PC-3 (cell line): Measurements from ENCODE around the gene CAMTA1. TPM values are rescaled to one million over a fixed set of nuclear protein-coding genes. Genes with fewer than 3 reads are reported as not detected.

ENCODE experiments used
- ATAC-seq: fragments of 200-7000 bp; cut with Tn5 transposase; 2 replicates; pipeline ENCODE4 v1.9.1; 2020; ENCODE audit warnings: mild to moderate bottlenecking, moderate library complexity
- BruUV-seq: library from RNA; stranded (reverse); fragments of 400-500 nt; replicated peaks from 2 replicates; lab custom pipeline; 2021; lab: Mats Ljungman, UMichigan
- CTCF ChIA-PET: fragments of 300-600 bp; sonication (Branson Sonifier 250); formaldehyde crosslinking; loops from one replicate; lab custom pipeline; 2022; ENCODE audit warnings: antibody characterized with exemption; lab: Charles Lee
- POLR2A ChIA-PET: fragments of 300-600 bp; sonication (Branson Sonifier 250); formaldehyde crosslinking; loops from one replicate; lab custom pipeline; 2022; ENCODE audit warnings: antibody characterized with exemption; ENCODE audit not compliant: unreplicated experiment; lab: Charles Lee
- DNase-seq: peaks from one replicate; pipeline ENCODE4 v3.0.0-alpha.2; 2015
- H2AFZ ChIP-seq: fragments of 300-600 bp; sonication (generic); 2 replicates; pipeline ENCODE4 v1.6.0; 2016; ENCODE audit warnings: antibody characterized with exemption, low read length
- H3F3A ChIP-seq: fragments of 300-600 bp; sonication (generic); one replicate; pipeline ENCODE4 v1.6.0; 2017; ENCODE audit warnings: antibody characterized with exemption, low read length, control low read depth, mild to moderate bottlenecking; ENCODE audit not compliant: unreplicated experiment
- H3K27ac ChIP-seq: fragments of 300-600 bp; sonication (generic); 2 replicates; pipeline ENCODE4 v1.5.1; 2016; ENCODE audit warnings: mild to moderate bottlenecking, low read length
- H3K27me3 ChIP-seq: fragments of 300-600 bp; sonication (generic); 2 replicates; pipeline ENCODE4 v1.6.1; 2016; ENCODE audit warnings: low read length, mixed read lengths
- H3K36me3 ChIP-seq: fragments of 300-600 bp; sonication (generic); 2 replicates; pipeline ENCODE4 v1.6.1; 2016; ENCODE audit warnings: low read depth, mixed run types, low read length, mixed read lengths
- H3K4me1 ChIP-seq: fragments of 300-600 bp; sonication (generic); 2 replicates; pipeline ENCODE4 v1.5.1; 2016; ENCODE audit warnings: low read length; ENCODE audit not compliant: insufficient read depth
- H3K4me2 ChIP-seq: fragments of 300-600 bp; sonication (generic); 2 replicates; pipeline ENCODE4 v1.6.0; 2016; ENCODE audit warnings: low read length
- H3K4me3 ChIP-seq: fragments of 300-600 bp; sonication (generic); 2 replicates; pipeline ENCODE4 v1.5.1; 2016; ENCODE audit warnings: mild to moderate bottlenecking, low read length, mixed read lengths
- H3K79me2 ChIP-seq: fragments of 300-600 bp; sonication (generic); 2 replicates; pipeline ENCODE4 v1.6.1; 2017; ENCODE audit warnings: low read length, mixed read lengths
- H3K9ac ChIP-seq: fragments of 300-600 bp; sonication (generic); 2 replicates; pipeline ENCODE4 v1.6.0; 2016; ENCODE audit warnings: mild to moderate bottlenecking, low read length
- H3K9me2 ChIP-seq: fragments of 300-600 bp; sonication (generic); replicated peaks from 2 replicates; pipeline ENCODE4 v1.6.1; 2016; ENCODE audit warnings: mixed run types, low read length, mixed read lengths
- H3K9me3 ChIP-seq: fragments of 300-600 bp; sonication (generic); 2 replicates; pipeline ENCODE4 v1.6.1; 2016; ENCODE audit warnings: low read length, mixed read lengths
- H4K20me1 ChIP-seq: fragments of 300-600 bp; sonication (generic); 2 replicates; pipeline ENCODE4 v1.6.1; 2016; ENCODE audit warnings: low read length, mixed read lengths
- EZH2 ChIP-seq: fragments of 300-600 bp; sonication (generic); IDR thresholded peaks from one replicate; pipeline ENCODE4 v1.6.1; 2017; ENCODE audit warnings: antibody characterized with exemption, mild to moderate bottlenecking, low read length; ENCODE audit not compliant: unreplicated experiment
- EZH2phosphoT487 ChIP-seq: fragments of 300-600 bp; sonication (generic); IDR thresholded peaks from 2 replicates; pipeline ENCODE4 v1.6.1; 2018; ENCODE audit warnings: mild to moderate bottlenecking, antibody characterized with exemption, low read length, borderline replicate concordance
- intact Hi-C: fragments of 100-400 bp; cut with micrococcal nuclease; formaldehyde crosslinking; loops from 2 replicates; pipeline ENCODE4 v1.9.0; 2023
- total RNA-seq: library from RNA; depleted of rRNA; stranded (reverse); fragments of >200 nt; gene quantifications from 2 replicates; pipeline ENCODE4 v1.2.3, GENCODE V29; 2014
- TF ChIP-seq, protein P1 (sequence below): fragments of 300-600 bp; sonication (generic); conservative IDR thresholded peaks from 2 replicates; pipeline ENCODE4 v1.5.1; 2017; ENCODE audit warnings: antibody characterized with exemption, low read depth, mild to moderate bottlenecking, low read length

The CAMTA1 gene
- total RNA-seq, 1 experiment from 2014 or later = 40.8 TPM

GRCh38 chr1:7436056-7437005 lies 651.1 kb downstream of the CAMTA1 start:
- CTCF ChIA-PET = no interaction called here
- ATAC-seq (no peak), DNase-seq (no peak)
- Histone ChIP-seq H3F3A (no peaks in the 10 kb centered on the region), H3K36me3 (no peaks in the 10 kb centered on the region), H4K20me1 (no peaks in the 10 kb centered on the region), H3K9ac (no peak overlapping the region), H3K4me1 (no peaks in the 10 kb centered on the region), H2AFZ (no peak overlapping the region), H3K79me2 (no peaks in the 10 kb centered on the region), H3K9me2 (no peaks in the 10 kb centered on the region), H3K27ac (no peak overlapping the region), H3K27me3 (peaks cover 31% of the 10 kb centered on the region), H3K9me3 (no peaks in the 10 kb centered on the region), H3K4me3 (no peak overlapping the region), H3K4me2 (no peak overlapping the region)
- POLR2A ChIA-PET = no interaction called here
- TF ChIP-seq EZH2phosphoT487 = no peak
- no peak for TF ChIP-seq EZH2
- TF ChIP-seq, protein P1, sequence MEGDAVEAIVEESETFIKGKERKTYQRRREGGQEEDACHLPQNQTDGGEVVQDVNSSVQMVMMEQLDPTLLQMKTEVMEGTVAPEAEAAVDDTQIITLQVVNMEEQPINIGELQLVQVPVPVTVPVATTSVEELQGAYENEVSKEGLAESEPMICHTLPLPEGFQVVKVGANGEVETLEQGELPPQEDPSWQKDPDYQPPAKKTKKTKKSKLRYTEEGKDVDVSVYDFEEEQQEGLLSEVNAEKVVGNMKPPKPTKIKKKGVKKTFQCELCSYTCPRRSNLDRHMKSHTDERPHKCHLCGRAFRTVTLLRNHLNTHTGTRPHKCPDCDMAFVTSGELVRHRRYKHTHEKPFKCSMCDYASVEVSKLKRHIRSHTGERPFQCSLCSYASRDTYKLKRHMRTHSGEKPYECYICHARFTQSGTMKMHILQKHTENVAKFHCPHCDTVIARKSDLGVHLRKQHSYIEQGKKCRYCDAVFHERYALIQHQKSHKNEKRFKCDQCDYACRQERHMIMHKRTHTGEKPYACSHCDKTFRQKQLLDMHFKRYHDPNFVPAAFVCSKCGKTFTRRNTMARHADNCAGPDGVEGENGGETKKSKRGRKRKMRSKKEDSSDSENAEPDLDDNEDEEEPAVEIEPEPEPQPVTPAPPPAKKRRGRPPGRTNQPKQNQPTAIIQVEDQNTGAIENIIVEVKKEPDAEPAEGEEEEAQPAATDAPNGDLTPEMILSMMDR = no peak
- intact Hi-C loops = no loop called here
- no TSS peak for BruUV-seq

DNA sequence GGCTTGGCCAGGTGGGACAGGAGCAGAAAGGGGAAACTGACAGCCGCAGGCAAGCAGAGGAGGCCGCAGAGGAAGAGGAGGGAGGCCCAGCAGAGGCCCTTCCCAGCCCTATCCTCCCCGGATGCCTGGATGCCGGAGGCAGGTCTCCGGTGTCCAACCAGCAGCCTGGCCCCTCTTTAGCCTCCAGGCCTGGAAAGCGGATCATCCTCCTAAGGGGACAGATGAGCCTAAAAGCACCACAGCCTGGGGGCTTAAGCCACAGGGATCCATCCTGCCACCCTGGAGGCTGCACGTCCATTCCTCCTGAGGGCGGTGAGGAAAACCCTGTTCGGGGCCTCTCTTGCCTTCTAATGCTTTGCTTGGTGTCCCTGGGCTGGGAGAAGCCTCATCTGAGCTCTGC lies 651.8 kb downstream of the CAMTA1 start:
- ATAC-seq = no peak
- H3K36me3 ChIP-seq = no peaks in the 10 kb centered on the region
- no peak for DNase-seq
- no peak overlapping the region for H3K9ac ChIP-seq
- no peaks in the 10 kb centered on the region for H3F3A ChIP-seq
- H3K4me2 ChIP-seq = no peak overlapping the region
- no peaks in the 10 kb centered on the region for H3K79me2 ChIP-seq
- no peak for TF ChIP-seq EZH2phosphoT487
- H3K4me1 ChIP-seq = no peaks in the 10 kb centered on the region
- no peak overlapping the region for H3K4me3 ChIP-seq
- H3K9me2 ChIP-seq = no peaks in the 10 kb centered on the region
- no TSS peak for BruUV-seq
- intact Hi-C loops = no loop called here
- POLR2A ChIA-PET = no interaction called here
- no peaks in the 10 kb centered on the region for H4K20me1 ChIP-seq
- H2AFZ ChIP-seq = no peak overlapping the region
- no peak overlapping the region for H3K27ac ChIP-seq
- H3K9me3 ChIP-seq = no peaks in the 10 kb centered on the region
- peaks cover 36% of the 10 kb centered on the region for H3K27me3 ChIP-seq
- CTCF ChIA-PET = no interaction called here

DNA sequence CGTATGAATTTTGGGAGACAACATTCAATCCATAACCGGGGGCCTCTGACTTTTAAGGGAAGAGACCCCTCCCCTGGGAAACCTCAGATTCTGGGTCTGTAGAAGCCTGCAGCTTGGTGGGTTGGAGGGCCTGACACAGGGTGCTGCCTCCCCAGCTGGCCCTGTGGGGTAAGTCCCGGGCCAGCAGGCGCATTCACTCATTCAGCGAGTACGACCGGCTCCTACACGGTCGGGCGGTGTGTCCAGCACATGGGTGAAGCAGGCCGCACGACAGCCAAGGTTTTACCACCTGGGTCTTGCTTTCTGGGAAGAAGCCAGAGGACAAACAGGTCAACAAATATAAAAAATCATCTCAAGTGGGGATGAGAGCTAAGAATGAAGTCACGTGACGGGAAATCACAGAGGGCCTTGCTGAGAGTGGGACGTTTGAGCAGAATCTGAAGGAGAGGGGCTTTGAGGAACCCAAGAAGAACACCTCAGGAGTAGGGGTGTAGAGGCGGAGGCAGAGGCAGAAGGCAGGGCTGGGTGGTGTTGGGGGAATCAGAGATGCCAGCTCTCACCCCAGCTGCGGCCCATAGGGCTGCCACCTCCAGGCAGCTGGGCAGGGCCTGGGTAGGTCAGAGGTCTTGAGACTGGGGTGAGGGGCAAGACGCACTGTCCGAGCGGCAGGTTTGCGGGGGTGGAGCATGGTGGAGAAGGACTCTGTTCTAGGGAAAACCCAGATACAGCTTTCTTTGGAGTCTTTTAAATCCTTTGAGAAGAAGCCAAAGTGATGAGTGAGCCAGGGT lies 652.5 kb downstream of the CAMTA1 start:
- no peak overlapping the region for H3K4me3 ChIP-seq
- no peak for DNase-seq
- no peaks in the 10 kb centered on the region for H3F3A ChIP-seq
- no peak overlapping the region for H3K4me2 ChIP-seq
- no peak overlapping the region for H3K9ac ChIP-seq
- TF ChIP-seq EZH2phosphoT487 (no peak), EZH2 (no peak)
- TF ChIP-seq, protein P1 = no peak
- no peaks in the 10 kb centered on the region for H3K79me2 ChIP-seq
- no peaks in the 10 kb centered on the region for H4K20me1 ChIP-seq
- BruUV-seq = no TSS peak
- no peak overlapping the region for H3K27ac ChIP-seq
- no peak overlapping the region for H2AFZ ChIP-seq
- ATAC-seq = no peak
- ChIA-PET POLR2A (no interaction called here), CTCF (no interaction called here)
- intact Hi-C loops = no loop called here
- peaks cover 43% of the 10 kb centered on the region for H3K27me3 ChIP-seq
- H3K36me3 ChIP-seq = no peaks in the 10 kb centered on the region
- no peaks in the 10 kb centered on the region for H3K4me1 ChIP-seq
- no peaks in the 10 kb centered on the region for H3K9me2 ChIP-seq
- H3K9me3 ChIP-seq = no peaks in the 10 kb centered on the region
